ENCODE results near the gene VTI1A.

- TF ChIP-seq GABPB1 (CRISPR knock-in tag; IDR thresholded peaks at IDR 0.05) (no peak), ATF3 (CRISPR knock-in tag; IDR thresholded peaks at IDR 0.05) (no peak), GTF3A (CRISPR knock-in tag; conservative IDR thresholded peaks at IDR 0.05) (no peak)
These were observed 132.6 kb downstream of the VTI1A start for GRCh38 chr10:112579578-112579977.

Measured in HepG2 (cell line).